NCI-H1048 (cell line): ENCODE measurements around the gene PDXK.
A peak's percentile ranks its signal among the peaks of the same experiment; 100 is the strongest.
"Not testable (repeated sequence)": the region's sequence is repeated elsewhere in the genome, so short reads cannot be mapped to it uniquely, and the experiment has no call there.

Experiments used
- DNase-seq: peaks from one replicate; lab custom pipeline; 2025; lab: John Stamatoyannopoulos, UW

The PDXK gene

DNA sequence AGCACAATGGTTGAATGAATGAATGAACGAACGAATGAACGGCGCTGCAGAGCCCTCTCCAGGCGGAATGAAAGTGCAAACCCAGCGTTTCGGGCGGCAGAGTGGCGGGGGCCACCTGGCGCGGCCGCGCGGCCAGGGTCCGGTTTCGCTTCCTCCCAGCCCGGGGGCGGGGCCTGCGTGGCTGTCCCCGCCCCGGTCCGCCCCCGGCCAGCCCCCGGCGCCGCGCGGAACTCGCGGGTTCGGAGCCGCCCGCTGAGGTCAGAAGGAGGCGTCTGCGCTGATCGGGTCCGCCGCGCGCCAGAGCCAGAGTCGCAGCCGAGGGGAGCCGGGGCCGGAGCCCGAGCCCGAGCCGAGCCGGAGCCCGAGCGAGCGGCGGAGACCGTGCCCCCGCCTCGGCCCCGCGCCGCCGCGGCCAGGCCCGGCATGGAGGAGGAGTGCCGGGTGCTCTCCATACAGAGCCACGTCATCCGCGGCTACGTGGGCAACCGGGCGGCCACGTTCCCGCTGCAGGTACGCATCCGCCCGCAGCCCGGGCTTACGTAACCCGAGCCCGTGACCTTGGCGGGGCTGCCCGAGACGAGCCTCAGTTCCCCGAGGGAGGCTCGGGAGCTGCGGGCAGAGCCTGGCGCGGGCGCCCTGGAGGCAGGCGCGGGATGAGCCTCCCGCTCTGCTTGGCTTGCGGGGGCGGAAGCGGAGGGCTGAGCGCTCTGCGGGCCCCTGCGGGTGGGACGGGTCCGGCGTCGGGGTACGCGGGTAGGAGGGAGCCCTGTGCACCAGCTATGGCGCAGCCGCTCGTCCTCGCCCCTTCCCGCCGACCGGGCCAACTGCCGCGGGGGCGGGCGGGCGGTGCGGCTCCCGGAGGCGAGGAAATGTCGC is at the start of gene PDXK:
PDXK (plus strand) TSS at position 258 of the 876 bp plus-strand sequence; CDS start at position 424, 166 bp downstream.
- DNase-seq = peak; percentile 70

- DNase-seq = no peak
Observed at GRCh38 chr21:43669828-43670605, 48.9 kb upstream of the PDXK start.

DNA sequence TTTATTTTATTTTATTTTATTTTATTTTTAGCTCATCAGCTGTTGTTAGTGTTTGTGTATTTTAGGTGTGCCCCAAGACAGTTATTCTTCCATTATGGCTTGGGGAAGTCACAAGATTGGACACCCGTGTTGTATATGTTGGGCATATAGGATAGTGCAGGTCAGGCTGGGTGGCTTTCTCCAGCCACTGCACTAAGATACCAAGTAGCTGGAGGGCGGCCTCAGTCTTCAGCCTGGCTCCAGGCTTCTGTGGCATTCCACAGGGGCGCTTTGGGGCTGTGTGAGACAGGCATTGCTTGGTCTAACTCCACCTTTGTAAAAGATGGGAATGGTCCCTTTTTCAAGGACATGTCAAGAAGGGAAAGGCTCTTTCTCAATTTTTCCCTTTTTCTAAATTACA is 43.1 kb upstream of the PDXK start:
- no peak for DNase-seq

- DNase-seq = no peak
Observed at GRCh38 chr21:43676391-43676790, 42.5 kb upstream of the PDXK start.

DNA sequence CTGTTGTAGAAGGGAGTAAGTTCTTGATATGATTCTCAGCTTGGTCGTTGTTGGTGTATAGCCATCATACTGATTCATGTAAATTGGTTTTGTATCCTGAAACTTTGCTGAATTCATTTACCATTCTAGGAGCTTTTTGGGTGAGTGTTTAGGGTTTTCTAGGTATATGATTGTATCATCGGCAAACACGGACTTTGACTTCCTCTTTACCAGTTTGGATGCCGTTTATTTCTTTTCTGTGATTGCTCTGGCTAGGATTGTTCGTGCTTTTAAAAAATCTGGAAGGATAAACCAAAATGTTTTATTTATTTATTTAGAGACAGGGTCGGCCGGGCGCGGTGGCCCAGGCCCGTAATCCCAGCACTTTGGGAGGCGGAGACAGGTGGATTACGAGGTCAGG is 39.0 kb upstream of the PDXK start:
- no peak for DNase-seq

GRCh38 chr21:43680421-43680820 is 38.5 kb upstream of the PDXK start:
- not testable (repeated sequence) for DNase-seq

DNA sequence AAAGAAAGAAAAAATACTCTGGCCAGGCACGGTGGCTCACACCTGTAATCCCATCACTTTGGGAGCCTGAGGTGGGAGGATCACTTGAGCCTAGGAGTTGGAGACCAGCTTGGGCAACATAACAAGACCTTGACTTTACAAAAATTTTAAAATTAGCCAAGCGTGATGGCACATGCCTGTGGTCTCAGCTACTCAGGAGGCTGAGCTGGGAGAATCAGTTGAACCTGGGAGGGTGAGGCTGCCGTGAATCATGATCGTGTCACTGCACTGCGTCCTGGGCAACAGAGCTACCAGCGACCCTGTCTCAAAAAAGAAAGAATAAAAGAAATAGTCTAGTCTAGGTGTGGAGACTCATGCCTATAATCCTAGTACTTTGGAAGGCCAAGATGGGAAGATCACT is 37.3 kb upstream of the PDXK start:
- no peak for DNase-seq

DNA sequence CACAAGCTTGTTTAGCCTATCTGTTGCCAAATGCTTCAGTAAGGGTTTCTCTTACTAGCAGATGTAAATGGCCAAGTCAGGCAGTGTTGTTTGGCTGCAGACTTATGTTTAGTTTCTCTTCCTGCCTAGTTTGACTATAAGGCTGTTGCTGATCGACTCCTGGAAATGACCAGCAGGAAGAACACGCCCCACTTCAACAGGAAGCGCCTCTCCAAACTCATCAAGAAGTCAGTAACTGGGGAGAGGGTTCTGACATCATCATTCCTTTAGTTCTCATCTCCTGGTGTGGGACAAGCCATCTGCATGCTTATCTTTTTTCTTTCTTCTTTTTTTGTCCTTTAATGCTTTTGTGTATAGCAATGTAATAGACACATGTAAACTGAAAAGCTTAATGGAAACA is 34.5 kb upstream of the PDXK start:
- no peak for DNase-seq

DNA sequence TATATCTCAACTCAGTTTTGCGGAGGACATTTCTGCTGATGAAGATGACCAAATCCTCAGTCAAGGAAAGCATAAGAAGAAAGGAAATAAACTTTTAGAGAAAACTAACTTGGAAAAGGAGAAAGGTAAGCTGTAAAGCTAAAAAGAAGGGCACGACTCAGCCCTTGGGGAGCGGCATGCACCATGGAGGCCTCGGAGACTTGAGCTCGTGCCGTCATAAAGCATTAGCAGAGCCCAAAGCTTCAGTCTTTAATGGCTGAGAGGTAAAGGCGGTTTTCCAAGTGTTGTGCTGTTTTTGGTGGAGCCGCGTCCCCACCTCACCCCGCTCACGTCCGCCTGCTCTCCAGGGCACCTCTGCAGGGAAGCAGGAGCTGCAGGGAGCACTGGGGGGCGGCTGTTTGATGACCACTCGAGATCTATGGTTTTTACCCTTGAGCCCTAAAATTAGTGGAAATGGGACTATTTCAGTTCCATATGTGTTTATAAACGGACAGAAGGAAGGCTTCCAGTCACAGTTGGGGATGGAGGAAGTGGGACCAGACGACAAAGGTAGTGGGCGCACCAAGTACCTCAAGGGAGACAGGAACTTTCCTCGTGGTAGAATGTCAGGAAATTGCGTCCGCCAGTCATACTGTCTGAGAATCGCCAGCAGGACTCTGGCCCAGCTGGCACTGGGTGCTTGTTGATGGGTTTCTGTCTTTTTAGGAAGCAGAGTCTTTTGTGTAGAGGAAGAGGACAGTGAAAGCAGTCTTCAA is 31.9 kb upstream of the PDXK start:
- no peak for DNase-seq

DNA sequence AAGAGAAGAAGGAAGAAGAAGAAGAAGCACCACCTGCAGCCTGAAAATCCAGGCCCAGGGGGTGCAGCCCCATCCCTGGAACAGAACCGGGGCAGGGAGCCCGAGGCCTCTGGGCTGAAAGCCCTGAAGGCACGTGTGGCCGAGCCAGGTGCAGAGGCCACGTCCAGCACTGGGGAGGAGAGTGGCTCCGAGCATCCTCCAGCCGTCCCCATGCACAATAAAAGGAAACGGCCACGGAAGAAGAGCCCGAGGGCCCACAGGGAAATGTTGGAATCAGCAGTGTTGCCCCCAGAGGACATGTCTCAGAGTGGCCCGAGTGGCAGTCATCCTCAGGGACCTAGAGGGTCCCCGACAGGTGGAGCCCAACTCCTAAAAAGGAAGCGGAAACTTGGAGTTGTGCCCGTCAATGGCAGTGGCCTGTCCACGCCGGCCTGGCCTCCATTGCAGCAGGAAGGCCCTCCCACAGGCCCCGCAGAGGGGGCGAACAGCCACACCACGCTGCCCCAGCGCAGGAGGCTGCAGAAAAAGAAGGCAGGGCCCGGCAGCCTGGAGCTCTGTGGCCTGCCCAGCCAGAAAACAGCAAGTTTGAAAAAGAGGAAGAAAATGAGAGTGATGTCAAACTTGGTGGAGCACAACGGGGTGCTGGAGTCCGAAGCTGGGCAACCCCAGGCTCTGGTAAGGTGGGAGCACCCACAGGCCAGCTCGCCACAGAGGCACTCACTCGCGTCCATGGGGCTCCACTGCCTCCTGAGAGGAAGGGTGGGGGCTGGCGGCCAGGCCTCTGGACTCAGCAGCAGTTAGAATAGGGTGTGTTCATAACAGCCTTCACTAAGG is 31.1 kb upstream of the PDXK start:
- no peak for DNase-seq

GRCh38 chr21:43688906-43689305 is 30.0 kb upstream of the PDXK start:
- DNase-seq = no peak

- no peak for DNase-seq
Observed at GRCh38 chr21:43689556-43690337, 29.2 kb upstream of the PDXK start.

GRCh38 chr21:43690346-43690745 is 28.6 kb upstream of the PDXK start:
- no peak for DNase-seq

- DNase-seq = no peak
Observed at GRCh38 chr21:43691086-43691795, 27.7 kb upstream of the PDXK start.

GRCh38 chr21:43691801-43692200 is 27.1 kb upstream of the PDXK start:
- DNase-seq = no peak

- no peak for DNase-seq
Observed at GRCh38 chr21:43692949-43693348, 26.0 kb upstream of the PDXK start.

DNA sequence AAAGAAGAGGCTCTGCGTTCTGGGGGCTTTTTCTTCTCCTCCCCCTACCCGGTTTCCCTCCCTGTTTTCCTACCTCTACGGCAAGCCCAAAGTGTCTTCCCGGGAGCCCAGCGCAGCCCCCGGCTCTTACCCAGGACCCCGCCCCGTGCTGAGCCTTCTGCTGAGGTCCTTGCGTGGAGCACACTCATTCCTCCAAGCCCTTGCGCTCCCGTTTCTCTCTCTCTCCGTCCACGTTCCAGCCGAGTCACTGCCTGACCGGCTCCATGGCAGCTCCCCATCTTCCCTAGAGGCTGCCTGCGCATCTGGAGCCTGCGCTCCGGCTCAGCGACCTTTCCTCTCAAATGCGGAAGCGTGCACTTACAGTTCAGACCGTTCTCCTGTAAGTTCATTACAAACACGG is 24.9 kb upstream of the PDXK start:
- DNase-seq = no peak

- no peak for DNase-seq
Observed at GRCh38 chr21:43694437-43695079, 24.4 kb upstream of the PDXK start.

GRCh38 chr21:43696214-43696613 is 22.7 kb upstream of the PDXK start:
- DNase-seq = no peak
